GM19463 (cell line): Measurements from ENCODE around the gene VPS45.
"Not testable (repeated sequence)": the region's sequence is repeated elsewhere in the genome, so short reads cannot be mapped to it uniquely, and the experiment has no call there.

Experiments
- ATAC-seq: cut with Tn5 transposase; IDR thresholded peaks from one replicate; pipeline ENCODE4 v1.9.1; 2021; ENCODE audit warnings: mild to moderate bottlenecking, moderate library complexity; ENCODE audit not compliant: unreplicated experiment

The VPS45 gene

DNA sequence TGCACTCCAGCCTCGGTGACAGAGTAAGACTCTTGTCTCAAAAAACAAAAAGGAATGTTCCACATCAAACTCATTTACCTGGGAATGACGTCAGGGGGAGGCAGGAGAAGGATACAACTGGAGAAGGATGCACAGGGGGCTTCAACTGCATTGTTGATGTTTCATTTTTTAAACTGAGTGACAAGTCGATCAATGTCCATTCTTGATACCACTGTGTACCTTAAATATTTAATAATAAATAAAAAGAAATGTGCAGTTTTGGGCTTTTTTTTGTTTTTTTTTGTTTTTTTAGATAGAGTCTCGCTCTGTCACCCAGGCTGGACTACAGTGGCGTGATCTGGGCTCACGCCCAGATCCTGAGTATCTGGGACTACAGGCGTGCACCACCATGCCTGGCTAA is 117.9 kb downstream of the VPS45 start:
- no peak for ATAC-seq

DNA sequence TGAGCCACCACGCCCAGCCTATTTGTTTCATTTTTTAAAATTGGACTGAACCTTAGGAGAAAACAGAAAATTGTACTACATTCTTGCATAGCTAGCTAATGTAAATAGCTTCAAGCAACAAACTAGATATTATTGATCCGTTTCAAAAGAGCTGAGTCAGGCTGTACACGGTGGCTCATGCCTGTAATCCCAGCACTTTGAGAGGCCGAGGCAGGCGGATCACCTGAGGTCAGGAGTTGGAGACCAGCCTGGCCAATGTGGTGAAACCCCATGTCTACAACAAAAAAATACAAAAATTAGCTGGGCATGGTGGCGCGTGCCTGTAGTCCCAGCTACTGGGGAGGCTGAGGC is 118.8 kb downstream of the VPS45 start:
- ATAC-seq, result not testable (repeated sequence)

DNA sequence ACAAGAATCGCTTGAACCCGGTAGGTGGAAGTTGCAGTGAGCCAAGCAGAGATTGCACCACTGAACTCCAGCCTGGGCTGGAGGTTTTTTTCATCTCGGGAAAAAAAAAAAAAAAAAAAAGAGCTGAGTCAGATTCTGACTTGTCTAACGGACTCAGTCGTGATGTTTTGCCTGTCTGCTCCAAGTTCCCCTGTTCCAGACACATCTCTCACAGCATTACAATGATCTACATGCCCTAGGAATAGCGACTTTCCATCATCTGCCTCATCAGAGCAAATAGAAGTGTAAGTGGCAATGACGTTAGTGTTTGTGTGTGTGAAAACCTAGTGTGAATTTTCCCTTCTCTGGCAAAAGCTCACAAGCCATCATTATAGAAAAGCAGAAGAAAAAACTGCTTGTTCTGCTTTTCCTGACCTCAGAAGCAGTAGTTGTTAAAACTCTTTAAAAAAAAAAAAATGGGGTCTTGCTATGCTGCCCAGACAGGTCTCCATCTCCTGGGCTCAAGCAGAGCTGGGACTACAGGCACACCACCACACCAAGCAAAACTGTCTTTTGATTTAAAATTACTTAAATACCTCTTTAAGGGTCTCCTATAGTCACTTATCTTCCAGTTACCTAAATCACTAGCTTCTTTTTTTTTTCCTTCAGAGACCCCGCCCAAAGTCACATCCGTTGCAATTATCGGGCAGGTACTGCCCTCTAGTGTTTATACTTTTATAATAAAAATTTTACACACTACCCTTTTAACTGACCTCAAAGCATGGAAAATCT is 119.4 kb downstream of the VPS45 start:
- ATAC-seq, result no peak

- no peak for ATAC-seq
Measured at GRCh38 chr1:150187560-150187931, 120.0 kb downstream of the VPS45 start.

DNA sequence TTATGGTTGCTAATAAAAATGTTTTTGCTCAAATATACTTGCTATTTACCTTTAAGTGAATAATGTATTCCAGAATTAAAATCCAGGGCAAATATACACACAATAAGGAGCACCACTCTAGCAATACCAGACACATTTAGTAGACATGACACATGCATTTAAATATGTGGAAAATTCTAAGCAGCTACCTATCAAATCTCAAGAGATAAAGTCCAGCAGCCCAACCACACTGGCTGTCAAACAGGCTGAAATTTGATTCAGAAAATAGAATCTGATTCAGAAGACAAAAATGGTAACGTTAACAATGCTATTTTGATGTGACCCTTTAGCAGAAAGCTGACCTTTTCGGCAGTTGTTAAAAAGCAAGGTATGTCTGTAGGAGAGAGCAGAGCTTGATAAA is 124.4 kb downstream of the VPS45 start:
- ATAC-seq, result no peak

GRCh38 chr1:150194381-150195031 is 126.9 kb downstream of the VPS45 start:
- ATAC-seq, result no peak
